MM.1S (cell line): ENCODE data around the gene JDP2.

ENCODE experiments used
- EZH2phosphoT487 ChIP-seq: fragments of 300-600 bp; sonication (generic); IDR thresholded peaks from 2 replicates; pipeline ENCODE4 v1.6.1; 2018; ENCODE audit warnings: antibody characterized with exemption, low read length
- TF ChIP-seq, protein P1 (sequence below): fragments of 300-600 bp; sonication (generic); IDR thresholded peaks from 2 replicates; pipeline ENCODE4 v1.5.1; 2016; ENCODE audit warnings: antibody characterized with exemption, low read length, mixed read lengths

GRCh38 chr14:75469606-75470237 is 41.9 kb downstream of the JDP2 start:
- TF ChIP-seq, protein P1, sequence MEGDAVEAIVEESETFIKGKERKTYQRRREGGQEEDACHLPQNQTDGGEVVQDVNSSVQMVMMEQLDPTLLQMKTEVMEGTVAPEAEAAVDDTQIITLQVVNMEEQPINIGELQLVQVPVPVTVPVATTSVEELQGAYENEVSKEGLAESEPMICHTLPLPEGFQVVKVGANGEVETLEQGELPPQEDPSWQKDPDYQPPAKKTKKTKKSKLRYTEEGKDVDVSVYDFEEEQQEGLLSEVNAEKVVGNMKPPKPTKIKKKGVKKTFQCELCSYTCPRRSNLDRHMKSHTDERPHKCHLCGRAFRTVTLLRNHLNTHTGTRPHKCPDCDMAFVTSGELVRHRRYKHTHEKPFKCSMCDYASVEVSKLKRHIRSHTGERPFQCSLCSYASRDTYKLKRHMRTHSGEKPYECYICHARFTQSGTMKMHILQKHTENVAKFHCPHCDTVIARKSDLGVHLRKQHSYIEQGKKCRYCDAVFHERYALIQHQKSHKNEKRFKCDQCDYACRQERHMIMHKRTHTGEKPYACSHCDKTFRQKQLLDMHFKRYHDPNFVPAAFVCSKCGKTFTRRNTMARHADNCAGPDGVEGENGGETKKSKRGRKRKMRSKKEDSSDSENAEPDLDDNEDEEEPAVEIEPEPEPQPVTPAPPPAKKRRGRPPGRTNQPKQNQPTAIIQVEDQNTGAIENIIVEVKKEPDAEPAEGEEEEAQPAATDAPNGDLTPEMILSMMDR = no peak
- TF ChIP-seq EZH2phosphoT487 = no peak
